Thyroid gland (tissue), 4 donors: ENCODE measurements around the gene HPCA. TPM values are rescaled to one million over a fixed set of nuclear protein-coding genes. Genes with fewer than 3 reads are reported as not detected.
"Not testable (repeated sequence)": the region's sequence is repeated elsewhere in the genome, so short reads cannot be mapped to it uniquely, and the experiment has no call there.

Source experiments
- DNase-seq, 2 donors: peaks; one replicate each; pipeline ENCODE4 v3.0.0-alpha.2; 2019
- H3K27ac ChIP-seq, 3 donors: fragments of 200-600 bp; sonication (generic); 1 replicate in 2 of 3; 2 replicates in 1 of 3; pipeline ENCODE4 v1.5.1; 2016 to 2019; ENCODE audit warnings: mild to moderate bottlenecking in 1 of 3, moderate library complexity in 1 of 3
- H3K27me3 ChIP-seq: fragments of 200-600 bp; sonication (generic); one replicate; pipeline ENCODE4 v1.5.1; 2019
- H3K36me3 ChIP-seq, 2 donors: fragments of 200-600 bp; sonication (generic); one replicate each; pipeline ENCODE4 v1.5.1; 2016 to 2019
- H3K4me1 ChIP-seq, 2 donors: fragments of 200-600 bp; sonication (generic); one replicate each; pipeline ENCODE4 v1.5.1; 2017 to 2019
- H3K4me3 ChIP-seq, 3 donors: fragments of 200-600 bp; sonication (generic); replicated peaks in 1 of 3; 1 replicate in 2 of 3; 2 replicates in 1 of 3; pipeline ENCODE4 v1.5.1; 2016; ENCODE audit warnings: mild to moderate bottlenecking in 1 of 3
- H3K9me3 ChIP-seq: fragments of 200-600 bp; sonication (generic); one replicate; pipeline ENCODE4 v1.5.1; 2017
- CTCF ChIP-seq, 6 experiments: fragments of 200-600 bp in 3 of 6; fragments of 450-650 bp in 3 of 6; sonication (generic) in 3 of 6; IDR thresholded peaks; one replicate each; pipeline ENCODE4 v1.5.1; 2016 to 2019; ENCODE audit warnings: antibody characterized with exemption in 6 of 6, mild to moderate bottlenecking in 2 of 6, inconsistent platforms in 1 of 6, moderate library complexity in 1 of 6
- POLR2A ChIP-seq, 2 donors: fragments of 450-650 bp; IDR thresholded peaks; one replicate each; pipeline ENCODE4 v1.6.1; 2017; ENCODE audit warnings: antibody characterized with exemption in 2 of 2, mild to moderate bottlenecking in 2 of 2, moderate library complexity in 1 of 2
- WGBS, 2 donors: methylation state at CpG; one replicate each; pipeline ENCODE4 v1.1.5; 2017; 5-methylcytosine and 5-hydroxymethylcytosine counted together
- intact Hi-C: fragments of 100-400 bp; cut with DNase I; formaldehyde crosslinking; loops from one replicate; pipeline ENCODE4 v1.15.1; 2023
- total RNA-seq, 4 donors: library from RNA; depleted of rRNA; stranded (reverse); fragments of >200 nt; gene quantifications; one replicate each; pipeline ENCODE4 v1.2.3, GENCODE V29; 2016

Gene HPCA
- total RNA-seq, 4 donors from 2014 or later = not detected

- intact Hi-C loops = no loop called here
- no peak for DNase-seq
- TF ChIP-seq POLR2A (IDR thresholded peaks at IDR 0.05) (no peak), CTCF (IDR thresholded peaks at IDR 0.05) (no peak)
- Histone ChIP-seq H3K27ac (no peak overlapping the region), H3K9me3 (no peaks in the 10 kb centered on the region), H3K27me3 (no peaks in the 10 kb centered on the region), H3K36me3 (no peaks in the 10 kb centered on the region), H3K4me3 (peak overlapping the region; percentile 47 to 78 (median 71)), H3K4me1 (peaks cover 9 to 13% of the 10 kb centered on the region in 2 donors)
- WGBS, 2 donors = 55% methylated on average over 18 to 23 of the region's 24 CpGs
Observed at GRCh38 chr1:32901823-32902534, 15.7 kb downstream of the HPCA start.

DNA sequence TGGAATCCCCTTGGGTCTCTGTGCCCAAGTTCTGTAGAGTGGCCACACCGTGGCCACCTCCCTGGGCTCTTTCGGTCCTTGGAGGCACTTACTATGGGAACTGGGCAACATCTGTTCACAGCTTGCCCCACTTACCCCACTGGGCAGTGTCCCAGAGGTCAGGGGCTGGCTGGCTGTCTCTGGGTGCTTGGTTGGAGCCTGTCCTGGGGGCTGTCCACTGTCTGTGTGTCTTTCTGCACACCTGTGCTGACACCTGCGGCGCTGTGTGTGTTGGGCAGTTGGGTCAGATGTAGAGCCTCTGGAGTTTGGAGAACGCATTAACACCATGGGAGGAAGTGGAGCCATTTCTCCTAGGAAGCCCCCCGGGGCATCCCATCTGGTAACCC is 16.2 kb downstream of the HPCA start:
- Histone ChIP-seq H3K27me3 (no peaks in the 10 kb centered on the region), H3K36me3 (no peaks in the 10 kb centered on the region), H3K27ac (no peak overlapping the region), H3K4me3 (no peak overlapping the region), H3K4me1 (peaks cover 13 to 15% of the 10 kb centered on the region in 2 donors), H3K9me3 (no peaks in the 10 kb centered on the region)
- TF ChIP-seq POLR2A (IDR thresholded peaks at IDR 0.05) = no peak
- TF ChIP-seq CTCF (IDR thresholded peaks at IDR 0.05) = no peak
- 67 to 86% methylated on average over 2 to 5 of the region's 6 CpGs for WGBS, 2 donors
- no peak for DNase-seq
- intact Hi-C loops = no loop called here

GRCh38 chr1:32903991-32904785 is 17.9 kb downstream of the HPCA start:
- intact Hi-C loops = no loop called here
- DNase-seq = no peak
- H3K9me3 ChIP-seq = no peaks in the 10 kb centered on the region

GRCh38 chr1:32904797-32905196 is 18.5 kb downstream of the HPCA start:
- H3K36me3 ChIP-seq = no peaks in the 10 kb centered on the region
- H3K27me3 ChIP-seq = no peaks in the 10 kb centered on the region
- 82 to 88% methylated on average over 2 of the region's 2 CpGs for WGBS, 2 donors
- DNase-seq = no peak
- intact Hi-C loops = no loop called here
- no peak overlapping the region for H3K4me3 ChIP-seq
- TF ChIP-seq CTCF (IDR thresholded peaks at IDR 0.05) (no peak), POLR2A (IDR thresholded peaks at IDR 0.05) (no peak)
- H3K27ac ChIP-seq = no peak overlapping the region
- H3K9me3 ChIP-seq = no peaks in the 10 kb centered on the region
- peaks cover 13 to 17% of the 10 kb centered on the region in 2 donors for H3K4me1 ChIP-seq

More at GRCh38 chr1:32903991-32904785, 17.9 kb downstream of the HPCA start:
- H3K4me1 ChIP-seq = peaks cover 13 to 17% of the 10 kb centered on the region in 2 donors
- no peak for TF ChIP-seq CTCF (IDR thresholded peaks at IDR 0.05)
- TF ChIP-seq POLR2A (IDR thresholded peaks at IDR 0.05) = no peak
- 60 to 64% methylated on average over 3 of the region's 3 CpGs for WGBS, 2 donors
- no peak overlapping the region for H3K27ac ChIP-seq
- H3K4me3 ChIP-seq = no peak overlapping the region
- no peaks in the 10 kb centered on the region for H3K36me3 ChIP-seq
- no peaks in the 10 kb centered on the region for H3K27me3 ChIP-seq

DNA sequence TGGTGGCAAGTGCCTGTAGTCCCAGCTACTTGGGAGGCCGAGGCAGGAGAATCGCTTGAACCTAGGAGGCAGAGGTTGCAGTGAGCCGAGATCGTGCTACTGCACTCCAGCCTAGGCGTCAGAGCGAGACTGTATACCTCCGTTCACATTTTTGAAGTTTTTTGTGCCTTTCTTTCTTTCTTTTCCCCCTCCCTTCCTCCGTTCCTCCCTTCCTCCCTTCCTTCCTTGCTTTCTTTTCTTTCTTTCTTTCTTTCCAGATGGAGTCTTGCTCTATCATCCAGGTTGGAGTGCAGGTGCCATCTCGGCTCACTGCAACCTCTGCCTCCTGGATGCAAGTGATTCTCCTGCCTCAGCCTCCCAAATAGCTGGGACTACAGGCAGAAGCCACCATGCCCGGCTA is 19.3 kb downstream of the HPCA start:
- H3K4me3 ChIP-seq, H3K36me3 ChIP-seq, DNase-seq, intact Hi-C loops, H3K27me3 ChIP-seq, H3K27ac ChIP-seq, H3K9me3 ChIP-seq: not testable (repeated sequence)
- WGBS, 2 donors = 80 to 82% methylated on average over 10 of the region's 10 CpGs
- H3K4me1 ChIP-seq = peaks cover 8 to 12% of the 10 kb centered on the region in 2 donors
